ENCODE measurements around the gene PARD3. TPM values are rescaled to one million over a fixed set of nuclear protein-coding genes. Genes with fewer than 3 reads are reported as not detected.
"Not testable (repeated sequence)": the region's sequence is repeated elsewhere in the genome, so short reads cannot be mapped to it uniquely, and the experiment has no call there.

PARD3 gene
- total RNA-seq, 1 donor from 2014 or later, result 68.5 TPM

- no peak for DNase-seq (ENCODE audit: low read depth)
These were observed 455.7 kb downstream of the PARD3 start for GRCh38 chr10:34359435-34359813.

- no peak for DNase-seq (ENCODE audit: low read depth)
These were observed 456.2 kb downstream of the PARD3 start for GRCh38 chr10:34358729-34359434.

DNA sequence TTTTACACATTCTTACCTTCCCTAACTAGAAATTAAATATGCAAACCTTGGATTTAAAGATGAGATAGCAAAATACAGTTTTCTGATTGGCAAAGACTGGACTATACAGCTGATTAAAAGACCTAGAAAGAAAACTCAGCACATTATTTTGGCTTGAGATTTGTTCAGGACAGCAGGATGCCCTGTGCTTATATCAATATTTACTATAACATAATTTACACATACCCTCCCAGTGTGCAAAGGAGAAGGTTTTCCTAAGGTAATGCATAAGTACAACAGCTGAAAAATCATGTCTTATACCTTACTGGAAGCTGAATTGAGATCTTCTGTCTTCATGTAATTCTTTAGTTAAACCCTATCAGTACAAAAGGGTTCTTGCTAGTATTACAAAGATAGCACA, 458.6 kb downstream of the PARD3 start:
- no peak for DNase-seq (ENCODE audit: low read depth)

GRCh38 chr10:34353530-34353929, 461.6 kb downstream of the PARD3 start:
- not testable (repeated sequence) for DNase-seq (ENCODE audit: low read depth)

GRCh38 chr10:34352599-34353204, 462.4 kb downstream of the PARD3 start:
- DNase-seq (ENCODE audit: low read depth), result not testable (repeated sequence)

DNA sequence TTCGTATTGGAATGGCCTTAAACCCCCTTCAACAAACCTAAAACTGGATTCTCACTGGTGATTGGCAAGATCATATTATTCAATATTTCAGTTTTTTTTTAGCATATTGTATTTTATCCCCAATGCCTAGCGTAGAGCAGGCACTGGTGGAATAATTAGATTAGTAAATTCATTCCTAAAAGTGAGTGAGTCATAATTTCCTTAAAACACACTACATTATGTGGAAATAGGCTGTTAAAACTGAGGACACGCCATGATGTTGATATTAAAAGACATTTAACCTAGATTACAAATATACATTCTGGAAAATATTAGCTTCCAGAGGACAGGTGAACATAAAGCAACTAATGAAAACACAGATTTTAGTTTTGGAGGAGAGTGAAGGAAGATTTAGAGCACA, 463.9 kb downstream of the PARD3 start:
- DNase-seq (ENCODE audit: low read depth), result no peak

GRCh38 chr10:34348917-34349485, 466.1 kb downstream of the PARD3 start:
- DNase-seq (ENCODE audit: low read depth), result no peak

DNA sequence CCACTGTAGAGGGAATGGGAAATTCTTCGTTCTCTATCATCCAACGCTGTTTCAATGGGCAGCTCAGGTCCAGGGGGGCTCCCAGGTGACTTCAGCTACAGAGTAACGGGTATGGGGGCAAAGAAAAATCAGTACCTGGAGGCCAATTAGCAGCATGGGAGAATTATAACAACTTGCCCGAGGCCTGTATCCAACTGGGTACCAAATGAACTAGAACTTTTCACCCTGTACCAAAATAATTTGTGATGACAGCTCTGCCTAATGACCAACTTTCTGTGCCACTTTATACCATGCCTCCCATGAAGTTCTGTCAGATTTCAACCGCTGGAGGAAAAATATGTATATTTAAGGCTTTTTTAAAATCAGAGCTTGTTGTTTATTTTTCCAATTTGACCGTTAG, 467.1 kb downstream of the PARD3 start:
- no peak for DNase-seq (ENCODE audit: low read depth)

DNA sequence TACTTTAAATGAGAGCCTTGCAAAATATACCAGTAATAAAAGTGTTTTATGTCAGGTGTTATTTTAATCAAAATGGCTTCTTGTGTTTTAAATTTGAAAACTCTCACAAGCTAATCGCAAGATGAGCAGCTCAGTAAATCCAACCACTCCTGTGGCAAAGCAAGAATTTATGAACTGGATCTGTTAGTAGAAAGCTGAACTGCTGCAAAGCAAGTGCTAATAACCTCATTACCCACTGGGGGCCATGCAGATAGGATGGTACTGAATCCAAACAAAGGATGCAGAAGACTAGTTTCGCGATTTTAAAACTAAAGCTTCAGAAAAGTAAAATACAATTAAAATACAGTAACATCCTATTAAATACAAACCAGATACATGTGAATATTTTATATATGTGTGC, 468.0 kb downstream of the PARD3 start:
- DNase-seq (ENCODE audit: low read depth), result peak; percentile 10

DNA sequence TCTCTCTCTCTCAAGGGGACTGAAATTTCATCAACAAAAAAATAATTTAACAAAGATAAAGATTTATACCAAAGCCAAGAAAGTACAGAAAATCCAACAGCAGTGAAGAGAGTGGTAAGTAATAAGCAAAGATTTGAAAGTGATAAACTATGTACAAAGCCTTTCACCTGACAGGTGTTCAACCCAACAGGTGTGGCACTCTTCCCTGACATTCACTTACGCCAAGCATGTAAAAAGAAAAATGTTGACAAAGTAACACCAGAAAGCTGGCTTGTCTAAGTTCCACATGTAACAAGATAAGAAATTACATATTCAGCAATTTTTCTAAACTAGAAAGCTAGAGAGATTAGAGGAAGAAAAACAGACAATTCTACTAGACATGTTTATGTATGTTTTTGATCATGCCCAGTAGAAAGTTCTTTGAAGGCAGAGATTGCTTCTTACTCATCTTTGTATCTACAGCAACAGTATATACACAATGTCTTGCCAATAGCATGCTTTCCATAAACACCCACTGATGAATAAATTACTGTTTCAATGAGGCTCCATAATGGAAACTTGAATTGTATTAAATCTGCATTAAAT, 468.5 kb downstream of the PARD3 start:
- no peak for DNase-seq (ENCODE audit: low read depth)

DNA sequence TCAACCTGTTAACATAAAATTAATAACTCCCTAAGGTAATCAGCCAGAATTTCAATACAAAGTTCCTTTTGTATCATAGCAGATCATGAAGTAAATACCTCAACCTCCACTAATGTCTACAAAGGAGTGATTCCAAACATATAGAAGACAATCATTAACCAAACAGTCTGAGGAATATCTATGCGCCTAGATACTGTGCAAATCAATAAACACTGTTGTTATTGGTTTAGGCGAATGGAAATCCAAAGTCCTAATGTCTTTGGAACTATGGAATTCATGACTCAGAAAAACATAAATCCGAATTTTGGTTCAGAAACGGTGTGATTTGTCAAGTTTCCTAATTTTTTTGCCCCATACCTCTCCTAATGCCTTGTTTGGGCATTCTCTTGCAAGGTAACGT, 469.7 kb downstream of the PARD3 start:
- DNase-seq (ENCODE audit: low read depth), result no peak

DNA sequence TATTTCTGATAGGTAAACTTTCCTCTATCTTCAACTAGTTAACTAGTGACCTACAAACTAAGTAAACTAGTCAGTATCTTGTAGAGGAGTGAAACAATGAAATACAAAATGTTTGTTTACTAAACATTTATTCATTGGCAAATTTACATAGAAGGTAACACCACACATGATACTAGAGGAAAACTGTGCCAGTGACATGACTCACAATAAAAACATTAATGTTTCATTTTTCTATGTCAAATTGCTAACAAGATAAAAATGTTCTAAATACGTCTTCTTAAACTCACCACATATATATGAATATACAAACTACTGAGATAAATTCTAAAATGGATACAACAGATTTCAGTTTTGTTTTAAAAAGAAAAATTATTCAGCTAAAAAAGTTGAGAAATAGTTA, 471.3 kb downstream of the PARD3 start:
- no peak for DNase-seq (ENCODE audit: low read depth)

- DNase-seq (ENCODE audit: low read depth), result peak; percentile 10
These were observed 473.6 kb downstream of the PARD3 start for GRCh38 chr10:34341473-34341872.

DNA sequence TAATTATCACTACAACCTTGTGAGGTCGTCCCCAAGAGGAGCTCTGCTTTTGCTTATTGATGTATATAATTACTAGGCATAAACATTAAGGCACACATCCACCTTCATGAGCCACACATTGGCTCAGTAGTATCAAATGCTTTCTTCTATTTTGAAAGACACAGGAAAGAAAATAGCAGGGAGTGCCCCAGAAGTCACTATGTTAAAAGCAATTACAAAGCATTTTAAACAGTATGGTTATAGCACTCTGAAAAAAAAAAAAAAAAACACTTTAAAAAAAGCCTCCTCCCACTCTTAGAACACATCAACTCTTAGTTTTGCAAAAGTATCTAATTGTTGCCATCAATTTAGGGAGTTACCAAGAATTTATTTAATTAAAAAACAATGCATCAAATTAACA, 474.2 kb downstream of the PARD3 start:
- no peak for DNase-seq (ENCODE audit: low read depth)

- DNase-seq (ENCODE audit: low read depth), result peak; percentile 22
These were observed 475.1 kb downstream of the PARD3 start for GRCh38 chr10:34339816-34340553.

DNA sequence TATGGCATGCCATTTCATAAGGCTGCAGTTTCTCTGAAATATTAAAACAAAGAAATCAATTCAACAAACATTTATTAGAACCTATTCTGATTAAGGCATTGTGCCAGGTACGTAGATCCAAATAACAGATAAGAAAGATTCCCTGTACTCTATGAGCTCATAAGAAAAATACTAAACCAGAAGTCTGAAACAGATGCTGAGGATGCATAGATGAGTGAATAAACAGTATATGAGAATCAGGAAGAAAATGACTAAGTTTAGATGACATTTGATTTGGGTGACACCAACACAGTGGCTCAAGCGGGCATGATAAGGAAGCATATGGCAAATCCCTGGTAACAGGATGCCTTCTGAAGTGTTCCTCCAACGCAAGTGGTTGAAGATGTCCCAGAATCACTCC, 477.2 kb downstream of the PARD3 start:
- DNase-seq (ENCODE audit: low read depth), result no peak

- DNase-seq (ENCODE audit: low read depth), result no peak
These were observed 479.0 kb downstream of the PARD3 start for GRCh38 chr10:34335960-34336690.

DNA sequence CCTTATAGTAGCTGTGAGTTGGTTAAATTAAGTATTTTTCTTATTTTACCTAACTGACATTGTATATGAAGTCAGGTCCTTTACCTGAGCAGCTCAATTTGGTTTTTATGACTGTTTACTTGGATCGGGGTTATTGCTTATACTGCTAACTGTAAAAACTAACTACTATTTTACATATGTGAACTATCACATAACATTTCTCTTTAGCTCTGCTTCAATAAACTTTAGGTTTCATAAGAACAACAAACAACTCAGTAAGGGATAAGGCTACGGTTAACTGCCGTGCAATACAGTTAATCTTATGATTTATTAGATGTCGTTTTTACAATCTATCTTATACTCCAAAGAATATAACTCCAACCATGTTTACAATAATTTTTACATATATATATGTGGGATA, 480.2 kb downstream of the PARD3 start:
- no peak for DNase-seq (ENCODE audit: low read depth)

GRCh38 chr10:34333513-34333912, 481.6 kb downstream of the PARD3 start:
- no peak for DNase-seq (ENCODE audit: low read depth)

- DNase-seq (ENCODE audit: low read depth), result no peak
These were observed 487.9 kb downstream of the PARD3 start for GRCh38 chr10:34327184-34327583.

GRCh38 chr10:34323192-34323591, 491.9 kb downstream of the PARD3 start:
- peak; percentile 53 for DNase-seq (ENCODE audit: low read depth)
